ENCODE data around the gene DRAP1. TPM values are rescaled to one million over a fixed set of nuclear protein-coding genes. Genes with fewer than 3 reads are reported as not detected.

Gene DRAP1
- total RNA-seq, 4 donors from 2014 or later, result 32.6 to 112 (median 57.5) TPM

- H3K27me3 ChIP-seq, result no peaks in the 10 kb centered on the region
- TF ChIP-seq POLR2A (IDR thresholded peaks at IDR 0.05) (no peak), CTCF (IDR thresholded peaks at IDR 0.05) (no peak)
- H3K4me1 ChIP-seq, result peaks cover 0 to 13% (median 4%) of the 10 kb centered on the region in 4 donors
- DNase-seq, result no peak
- no peaks in the 10 kb centered on the region for H3K9me3 ChIP-seq
- peak overlapping the region in 1 of 4 donors; percentile 21 for H3K27ac ChIP-seq
- H3K4me3 ChIP-seq, result no peak overlapping the region
- peaks cover 0 to 32% (median 0%) of the 10 kb centered on the region in 3 donors for H3K36me3 ChIP-seq
Observed at GRCh38 chr11:65880844-65881421, 38.3 kb upstream of the DRAP1 start.

GRCh38 chr11:65882120-65883057 is 36.8 kb upstream of the DRAP1 start:
- Histone ChIP-seq H3K4me3 (no peak overlapping the region), H3K9me3 (no peaks in the 10 kb centered on the region), H3K4me1 (peaks cover 0 to 27% (median 7%) of the 10 kb centered on the region in 4 donors), H3K27ac (no peak overlapping the region), H3K36me3 (peaks cover 0 to 32% (median 0%) of the 10 kb centered on the region in 3 donors), H3K27me3 (no peaks in the 10 kb centered on the region)
- no peak for DNase-seq
- TF ChIP-seq CTCF (IDR thresholded peaks at IDR 0.05), result no peak
- TF ChIP-seq POLR2A (IDR thresholded peaks at IDR 0.05), result no peak

GRCh38 chr11:65883058-65883761 is 36.0 kb upstream of the DRAP1 start:
- TF ChIP-seq CTCF (IDR thresholded peaks at IDR 0.05), result no peak
- no peak for TF ChIP-seq POLR2A (IDR thresholded peaks at IDR 0.05)
- H3K4me1 ChIP-seq, result peaks cover 0 to 33% (median 7%) of the 10 kb centered on the region in 4 donors
- no peak for DNase-seq
- H3K9me3 ChIP-seq, result no peaks in the 10 kb centered on the region
- no peak overlapping the region for H3K4me3 ChIP-seq
- no peak overlapping the region for H3K27ac ChIP-seq
- peaks cover 0 to 32% (median 0%) of the 10 kb centered on the region in 3 donors for H3K36me3 ChIP-seq
- H3K27me3 ChIP-seq, result no peaks in the 10 kb centered on the region

GRCh38 chr11:65883786-65884715 is 35.2 kb upstream of the DRAP1 start:
- no peaks in the 10 kb centered on the region for H3K27me3 ChIP-seq
- H3K4me3 ChIP-seq, result no peak overlapping the region
- H3K9me3 ChIP-seq, result no peaks in the 10 kb centered on the region
- no peak overlapping the region for H3K27ac ChIP-seq
- peaks cover 0 to 37% (median 8%) of the 10 kb centered on the region in 4 donors for H3K4me1 ChIP-seq
- TF ChIP-seq POLR2A (IDR thresholded peaks at IDR 0.05) (no peak), CTCF (IDR thresholded peaks at IDR 0.05) (no peak)
- H3K36me3 ChIP-seq, result peaks cover 0 to 32% (median 0%) of the 10 kb centered on the region in 3 donors
- DNase-seq, result no peak
